WTC11 (cell line): ENCODE measurements around the gene ZSCAN10. TPM values are rescaled to one million over a fixed set of nuclear protein-coding genes. Genes with fewer than 3 reads are reported as not detected.

Source experiments
- ATAC-seq: fragments of 200-7000 bp; cut with Tn5 transposase; 2 replicates; pipeline ENCODE4 v1.10.0; 2021; ENCODE audit warnings: mild to moderate bottlenecking, moderate library complexity
- CTCF ChIA-PET: fragments of 300-600 bp; sonication (Branson Sonifier 250); formaldehyde crosslinking; loops from one replicate; lab custom pipeline; 2021; ENCODE audit warnings: antibody characterized with exemption; lab: Charles Lee
- POLR2A ChIA-PET: fragments of 350-600 bp; sonication (Branson Sonifier 250); formaldehyde crosslinking; loops from one replicate; lab custom pipeline; 2021; ENCODE audit warnings: antibody characterized with exemption; lab: Charles Lee
- DNase-seq: peaks from one replicate; pipeline ENCODE4 v3.0.0; 2021; ENCODE audit warnings: low spot score
- H3K27ac Mint-ChIP-seq: 2 replicates; pipeline ENCODE4 v1.8.0; 2021; ENCODE audit warnings: mixed read lengths
- H3K27me3 Mint-ChIP-seq: 2 replicates; pipeline ENCODE4 v1.8.0; 2021; ENCODE audit warnings: low read depth, mild to moderate bottlenecking, moderate library complexity, mixed read lengths
- H3K36me3 Mint-ChIP-seq: 2 replicates; pipeline ENCODE4 v1.8.0; 2021; ENCODE audit warnings: mixed read lengths
- H3K4me1 Mint-ChIP-seq: 2 replicates; pipeline ENCODE4 v1.8.0; 2022; ENCODE audit warnings: mixed read lengths
- H3K4me3 Mint-ChIP-seq: 2 replicates; pipeline ENCODE4 v1.8.0; 2021; ENCODE audit warnings: mild to moderate bottlenecking, moderate library complexity, mixed read lengths
- H3K9me3 Mint-ChIP-seq: 2 replicates; pipeline ENCODE4 v1.8.0; 2021; ENCODE audit warnings: mixed read lengths
- ATF2 ChIP-seq: sonication (generic); formaldehyde crosslinking; IDR thresholded peaks from 2 replicates; pipeline ENCODE4 v1.8.1; 2022; ENCODE audit warnings: low read depth, missing genetic modification reagents, borderline replicate concordance
- E2F4 ChIP-seq: sonication (generic); formaldehyde crosslinking; IDR thresholded peaks from 2 replicates; pipeline ENCODE4 v1.8.1; 2022; ENCODE audit warnings: low read depth, mild to moderate bottlenecking, moderate library complexity, missing genetic modification reagents, borderline replicate concordance
- ETV6 ChIP-seq: sonication (generic); formaldehyde crosslinking; IDR thresholded peaks from 2 replicates; pipeline ENCODE4 v1.8.1; 2022; ENCODE audit warnings: mild to moderate bottlenecking, missing genetic modification reagents
- GABPB1 ChIP-seq: sonication (generic); formaldehyde crosslinking; IDR thresholded peaks from 2 replicates; pipeline ENCODE4 v1.8.1; 2023; ENCODE audit warnings: mild to moderate bottlenecking, missing genetic modification reagents
- HMGA2 ChIP-seq: fragments of 250-450 bp; sonication (Bioruptor Pico); IDR thresholded peaks from 2 replicates; pipeline ENCODE4 v1.4.0; 2021; ENCODE audit warnings: mild to moderate bottlenecking, moderate library complexity
- NFE2L1 ChIP-seq: sonication (generic); formaldehyde crosslinking; IDR thresholded peaks from 2 replicates; pipeline ENCODE4 v1.8.1; 2023; ENCODE audit warnings: missing genetic modification reagents
- TCF7 ChIP-seq: sonication (generic); formaldehyde crosslinking; IDR thresholded peaks from 2 replicates; pipeline ENCODE4 v1.8.0; 2022; ENCODE audit warnings: mild to moderate bottlenecking, low read depth, missing genetic modification reagents, moderate library complexity
- ZNF138 ChIP-seq: sonication (generic); formaldehyde crosslinking; conservative IDR thresholded peaks from 2 replicates; pipeline ENCODE4 v1.8.1; 2022; ENCODE audit warnings: mild to moderate bottlenecking, moderate library complexity, missing genetic modification reagents
- ZNF396 ChIP-seq: fragments of 250-450 bp; sonication (Bioruptor Pico); IDR thresholded peaks from 2 replicates; pipeline ENCODE4 v1.8.0; 2021; ENCODE audit warnings: mild to moderate bottlenecking, moderate library complexity, borderline replicate concordance
- ZNF532 ChIP-seq: fragments of 250-450 bp; sonication (Bioruptor Pico); IDR thresholded peaks from 2 replicates; pipeline ENCODE4 v1.9.0; 2021; ENCODE audit warnings: mild to moderate bottlenecking, borderline replicate concordance
- total RNA-seq: library from RNA; stranded (reverse); gene quantifications from 3 replicates; pipeline ENCODE4 v1.2.3, GENCODE V29; 2021
- TF ChIP-seq, protein P1 (sequence below): fragments of 200-600 bp; IDR thresholded peaks from 2 replicates; pipeline ENCODE4 v1.8.0; 2022; ENCODE audit warnings: antibody characterized with exemption
- TF ChIP-seq, protein P2 (sequence below): sonication (generic); formaldehyde crosslinking; IDR thresholded peaks from 2 replicates; pipeline ENCODE4 v1.8.0; 2022; ENCODE audit warnings: mild to moderate bottlenecking, missing genetic modification reagents
- TF ChIP-seq, protein P3 (sequence below): sonication (generic); formaldehyde crosslinking; IDR thresholded peaks from 2 replicates; pipeline ENCODE4 v1.8.1; 2023; ENCODE audit warnings: mild to moderate bottlenecking, missing genetic modification reagents
- TF ChIP-seq, protein P4 (sequence below): sonication (generic); formaldehyde crosslinking; IDR thresholded peaks from 2 replicates; pipeline ENCODE4 v1.8.0; 2022; ENCODE audit warnings: mild to moderate bottlenecking, missing genetic modification reagents

ZSCAN10 gene
- total RNA-seq, 1 experiment from 2014 or later, result 263 TPM

DNA sequence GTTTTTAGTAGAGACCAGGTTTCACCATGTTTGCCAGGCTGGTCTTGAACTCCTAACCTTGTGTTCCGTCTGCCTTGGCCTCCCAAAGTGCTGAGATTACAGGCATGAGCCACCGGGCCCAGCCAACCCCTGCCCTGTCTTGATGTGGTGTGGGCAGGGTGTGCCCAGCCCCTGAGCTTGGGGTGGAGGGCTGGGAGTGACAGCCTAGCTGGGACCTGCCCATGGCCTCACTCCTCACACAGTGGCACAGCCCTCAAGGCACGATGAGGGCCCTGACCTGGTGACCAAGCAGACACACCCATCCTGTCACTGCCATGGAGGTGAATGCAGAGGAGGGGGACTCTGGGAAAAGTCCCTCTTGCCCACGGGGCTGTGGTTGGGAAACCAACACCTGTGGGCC is 30.6 kb downstream of the ZSCAN10 start (continued):
- TF ChIP-seq, protein P1, sequence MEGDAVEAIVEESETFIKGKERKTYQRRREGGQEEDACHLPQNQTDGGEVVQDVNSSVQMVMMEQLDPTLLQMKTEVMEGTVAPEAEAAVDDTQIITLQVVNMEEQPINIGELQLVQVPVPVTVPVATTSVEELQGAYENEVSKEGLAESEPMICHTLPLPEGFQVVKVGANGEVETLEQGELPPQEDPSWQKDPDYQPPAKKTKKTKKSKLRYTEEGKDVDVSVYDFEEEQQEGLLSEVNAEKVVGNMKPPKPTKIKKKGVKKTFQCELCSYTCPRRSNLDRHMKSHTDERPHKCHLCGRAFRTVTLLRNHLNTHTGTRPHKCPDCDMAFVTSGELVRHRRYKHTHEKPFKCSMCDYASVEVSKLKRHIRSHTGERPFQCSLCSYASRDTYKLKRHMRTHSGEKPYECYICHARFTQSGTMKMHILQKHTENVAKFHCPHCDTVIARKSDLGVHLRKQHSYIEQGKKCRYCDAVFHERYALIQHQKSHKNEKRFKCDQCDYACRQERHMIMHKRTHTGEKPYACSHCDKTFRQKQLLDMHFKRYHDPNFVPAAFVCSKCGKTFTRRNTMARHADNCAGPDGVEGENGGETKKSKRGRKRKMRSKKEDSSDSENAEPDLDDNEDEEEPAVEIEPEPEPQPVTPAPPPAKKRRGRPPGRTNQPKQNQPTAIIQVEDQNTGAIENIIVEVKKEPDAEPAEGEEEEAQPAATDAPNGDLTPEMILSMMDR, result no peak
- TF ChIP-seq E2F4 (CRISPR knock-in tag) (no peak), ZNF532 (CRISPR knock-in tag) (no peak), TCF7 (no peak)

DNA sequence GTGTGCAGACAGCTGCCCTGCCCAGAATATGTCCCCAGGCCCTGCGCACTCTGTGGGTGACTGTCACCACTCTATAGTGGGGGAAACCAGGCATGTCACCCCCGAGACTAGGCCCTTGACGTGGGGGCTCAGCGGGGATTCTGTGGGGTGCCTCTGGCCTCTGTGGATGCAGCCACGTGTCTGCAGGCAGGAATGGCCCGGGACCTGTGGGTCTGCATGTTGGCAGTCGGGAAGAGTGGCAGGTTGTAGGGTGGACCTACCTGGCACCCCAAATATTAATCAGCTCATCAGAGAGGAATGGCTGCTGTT is 32.7 kb downstream of the ZSCAN10 start:
- ATAC-seq, result no peak
- no peak for DNase-seq
- ChIA-PET POLR2A (no interaction called here), CTCF (interaction anchor here (1.1 kb wide), 1 partner anchor 64 kb away, joined by 3 read pairs; no protein-coding TSS in a partner anchor)
- no peaks in the 10 kb centered on the region for H3K36me3 Mint-ChIP-seq
- TF ChIP-seq E2F4 (CRISPR knock-in tag), result no peak
- TF ChIP-seq ZNF396 (CRISPR knock-in tag), result no peak
- TF ChIP-seq HMGA2, result no peak
- TF ChIP-seq GABPB1 (CRISPR knock-in tag), result 0 out of 2 replicates have a peak, but pooled peaks have one; percentile 12
- TF ChIP-seq ETV6 (CRISPR knock-in tag), result no peak
- TF ChIP-seq, all 79 proteins: peak for 1
- Mint-ChIP-seq H3K27ac (no peak overlapping the region; the same call in 1 of the 2 replicates), H3K27me3 (no peaks in the 10 kb centered on the region), H3K4me1 (peaks cover 26% of the 10 kb centered on the region), H3K9me3 (no peaks in the 10 kb centered on the region), H3K4me3 (no peak overlapping the region)

DNA sequence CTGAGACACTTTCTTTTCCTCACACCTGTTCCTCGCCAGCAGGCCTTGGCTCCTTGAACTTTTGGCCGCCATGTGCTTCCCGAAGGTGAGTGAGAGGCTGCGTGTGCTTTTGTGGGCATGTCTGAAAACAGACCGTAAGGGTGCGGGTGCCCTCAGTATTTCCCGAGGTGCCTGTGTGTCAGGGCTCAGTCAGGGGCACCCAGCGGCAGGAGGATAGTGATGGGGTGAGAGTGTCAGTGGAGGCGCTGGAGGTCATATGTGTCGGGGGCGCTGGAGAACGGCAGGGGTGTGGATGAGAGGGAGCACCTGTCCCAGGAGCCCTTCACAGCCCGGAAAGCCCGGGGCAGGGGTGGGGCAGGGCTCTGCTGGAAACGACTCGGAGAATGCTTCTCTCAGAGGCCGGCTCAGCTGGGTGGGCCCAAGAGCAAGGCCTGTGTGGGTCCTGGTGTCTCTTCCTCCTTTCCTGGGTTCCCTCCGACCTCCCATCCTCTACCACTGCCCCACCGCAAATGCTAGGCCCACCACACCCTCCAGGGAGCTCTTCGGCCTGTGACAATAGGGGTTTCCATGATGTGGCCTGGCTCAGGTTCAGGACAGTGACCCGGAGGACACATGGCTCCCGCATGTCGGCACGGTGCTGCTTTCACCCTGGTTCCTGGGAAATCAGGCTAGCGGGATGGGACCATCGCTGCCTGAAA is 33.2 kb downstream of the ZSCAN10 start:
- no peak for DNase-seq
- ATAC-seq, result no peak
- Mint-ChIP-seq H3K9me3 (no peaks in the 10 kb centered on the region), H3K27ac (peak overlapping the region; percentile 88; the same call in 1 of the 2 replicates), H3K27me3 (no peaks in the 10 kb centered on the region), H3K4me1 (peaks cover 22% of the 10 kb centered on the region), H3K36me3 (no peaks in the 10 kb centered on the region), H3K4me3 (no peak overlapping the region)
- ChIA-PET POLR2A (no interaction called here), CTCF (interaction anchor here (0.8 to 1.1 kb wide), 2 partner anchors 34 to 64 kb away, joined by 3 read pairs; no protein-coding TSS in a partner anchor)
- TF ChIP-seq, protein P2, sequence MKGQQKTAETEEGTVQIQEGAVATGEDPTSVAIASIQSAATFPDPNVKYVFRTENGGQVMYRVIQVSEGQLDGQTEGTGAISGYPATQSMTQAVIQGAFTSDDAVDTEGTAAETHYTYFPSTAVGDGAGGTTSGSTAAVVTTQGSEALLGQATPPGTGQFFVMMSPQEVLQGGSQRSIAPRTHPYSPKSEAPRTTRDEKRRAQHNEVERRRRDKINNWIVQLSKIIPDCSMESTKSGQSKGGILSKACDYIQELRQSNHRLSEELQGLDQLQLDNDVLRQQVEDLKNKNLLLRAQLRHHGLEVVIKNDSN, result no peak
- TF ChIP-seq E2F4 (CRISPR knock-in tag), result no peak
- no peak for TF ChIP-seq ZNF138 (CRISPR knock-in tag)
- TF ChIP-seq NFE2L1, result no peak
- TF ChIP-seq ATF2 (CRISPR knock-in tag), result no peak
- TF ChIP-seq, protein P3, sequence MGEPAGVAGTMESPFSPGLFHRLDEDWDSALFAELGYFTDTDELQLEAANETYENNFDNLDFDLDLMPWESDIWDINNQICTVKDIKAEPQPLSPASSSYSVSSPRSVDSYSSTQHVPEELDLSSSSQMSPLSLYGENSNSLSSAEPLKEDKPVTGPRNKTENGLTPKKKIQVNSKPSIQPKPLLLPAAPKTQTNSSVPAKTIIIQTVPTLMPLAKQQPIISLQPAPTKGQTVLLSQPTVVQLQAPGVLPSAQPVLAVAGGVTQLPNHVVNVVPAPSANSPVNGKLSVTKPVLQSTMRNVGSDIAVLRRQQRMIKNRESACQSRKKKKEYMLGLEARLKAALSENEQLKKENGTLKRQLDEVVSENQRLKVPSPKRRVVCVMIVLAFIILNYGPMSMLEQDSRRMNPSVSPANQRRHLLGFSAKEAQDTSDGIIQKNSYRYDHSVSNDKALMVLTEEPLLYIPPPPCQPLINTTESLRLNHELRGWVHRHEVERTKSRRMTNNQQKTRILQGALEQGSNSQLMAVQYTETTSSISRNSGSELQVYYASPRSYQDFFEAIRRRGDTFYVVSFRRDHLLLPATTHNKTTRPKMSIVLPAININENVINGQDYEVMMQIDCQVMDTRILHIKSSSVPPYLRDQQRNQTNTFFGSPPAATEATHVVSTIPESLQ, result no peak
- TF ChIP-seq, protein P4, sequence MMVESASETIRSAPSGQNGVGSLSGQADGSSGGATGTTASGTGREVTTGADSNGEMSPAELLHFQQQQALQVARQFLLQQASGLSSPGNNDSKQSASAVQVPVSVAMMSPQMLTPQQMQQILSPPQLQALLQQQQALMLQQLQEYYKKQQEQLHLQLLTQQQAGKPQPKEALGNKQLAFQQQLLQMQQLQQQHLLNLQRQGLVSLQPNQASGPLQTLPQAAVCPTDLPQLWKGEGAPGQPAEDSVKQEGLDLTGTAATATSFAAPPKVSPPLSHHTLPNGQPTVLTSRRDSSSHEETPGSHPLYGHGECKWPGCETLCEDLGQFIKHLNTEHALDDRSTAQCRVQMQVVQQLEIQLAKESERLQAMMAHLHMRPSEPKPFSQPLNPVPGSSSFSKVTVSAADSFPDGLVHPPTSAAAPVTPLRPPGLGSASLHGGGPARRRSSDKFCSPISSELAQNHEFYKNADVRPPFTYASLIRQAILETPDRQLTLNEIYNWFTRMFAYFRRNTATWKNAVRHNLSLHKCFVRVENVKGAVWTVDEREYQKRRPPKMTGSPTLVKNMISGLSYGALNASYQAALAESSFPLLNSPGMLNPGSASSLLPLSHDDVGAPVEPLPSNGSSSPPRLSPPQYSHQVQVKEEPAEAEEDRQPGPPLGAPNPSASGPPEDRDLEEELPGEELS (CRISPR knock-in tag), result no peak
